ENCODE measurements around the gene CTSA. TPM values are rescaled to one million over a fixed set of nuclear protein-coding genes. Genes with fewer than 3 reads are reported as not detected.

Gene CTSA
- total and polyA plus RNA-seq, 2 experiments from 2014 or later = 39.9 to 63.9 TPM

DNA sequence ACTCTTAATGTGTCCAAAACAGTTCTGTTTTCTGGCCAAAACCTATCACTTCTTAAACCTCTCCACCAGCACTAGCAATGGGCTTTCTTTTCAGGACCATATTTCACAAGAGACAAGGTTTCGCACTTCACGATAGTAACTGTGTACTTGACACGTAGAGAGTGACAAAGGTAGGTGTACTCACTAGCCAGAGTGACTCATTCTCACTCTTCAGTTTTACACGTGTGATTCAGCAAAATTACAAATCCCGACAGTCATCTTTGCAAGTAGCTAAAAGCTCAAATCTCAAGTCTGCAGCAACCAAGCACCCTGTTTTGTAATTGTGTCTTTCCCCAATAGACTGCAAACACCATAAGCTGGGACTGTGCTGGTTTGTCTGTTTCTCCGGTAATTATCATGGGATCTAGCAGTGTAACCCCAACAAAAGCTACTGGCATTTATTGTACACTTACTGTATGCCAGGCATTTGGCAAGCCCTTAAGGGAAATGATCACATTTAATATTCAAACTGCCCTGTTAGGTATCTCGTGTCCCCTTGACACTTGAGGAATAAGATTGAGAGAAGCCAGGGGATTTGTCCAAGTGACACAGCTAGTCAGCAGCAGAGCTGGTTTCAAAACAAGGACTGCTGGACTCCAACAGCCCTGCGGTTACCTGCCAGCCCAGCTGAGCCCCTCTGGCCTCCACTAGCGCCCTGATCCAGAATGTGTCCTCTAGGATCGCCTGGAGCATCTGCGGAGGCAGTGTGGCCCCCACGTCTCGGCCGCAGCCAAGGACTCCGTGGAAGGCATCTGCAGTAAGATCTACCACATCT lies 53.2 kb downstream of the CTSA start:
- H3K27me3 Mint-ChIP-seq (ENCODE audit: insufficient read depth, low read depth, poor library complexity) = no peaks in the 10 kb centered on the region
- Histone ChIP-seq H3K4me3 (no peak overlapping the region), H3K79me2 (replicated peaks; ENCODE audit: insufficient read depth) (no peaks in the 10 kb centered on the region), H3K36me3 (ENCODE audit: insufficient read depth) (peaks cover 31% of the 10 kb centered on the region), H3K4me1 (ENCODE audit: insufficient read depth) (no peaks in the 10 kb centered on the region; the same call in 1 of the 2 replicates), H3K27me3 (ENCODE audit: insufficient read depth) (no peaks in the 10 kb centered on the region), H3K9me2 (ENCODE audit: insufficient read depth) (no peaks in the 10 kb centered on the region), H4K20me1 (replicated peaks; ENCODE audit: insufficient read depth) (no peaks in the 10 kb centered on the region; the same call in 1 of the 2 replicates), H3F3A (replicated peaks; ENCODE audit: low read depth) (peaks cover 5% of the 10 kb centered on the region), H2AFZ (no peak overlapping the region), H3K4me2 (no peak overlapping the region), H3K27ac (ENCODE audit: low read depth) (0 out of 2 replicates have a peak overlapping the region, but pooled peaks have one; percentile 26)
- no peak overlapping the region for H3K27ac Mint-ChIP-seq
- H3K36me3 Mint-ChIP-seq (ENCODE audit: low read depth) = peaks cover 59% of the 10 kb centered on the region
- no peaks in the 10 kb centered on the region; the same call in 2 of the 3 replicates for H3K4me1 Mint-ChIP-seq
- H3K4me3 Mint-ChIP-seq = no peak overlapping the region
- ATAC-seq (no peak), DNase-seq (ENCODE audit: low spot score) (no peak)
- TF ChIP-seq REST (IDR thresholded peaks at IDR 0.05; ENCODE audit: unreplicated experiment) = no peak
- no peak for TF ChIP-seq EZH2phosphoT487 (IDR thresholded peaks at IDR 0.05; ENCODE audit: unreplicated experiment)
- TF ChIP-seq, protein P1, sequence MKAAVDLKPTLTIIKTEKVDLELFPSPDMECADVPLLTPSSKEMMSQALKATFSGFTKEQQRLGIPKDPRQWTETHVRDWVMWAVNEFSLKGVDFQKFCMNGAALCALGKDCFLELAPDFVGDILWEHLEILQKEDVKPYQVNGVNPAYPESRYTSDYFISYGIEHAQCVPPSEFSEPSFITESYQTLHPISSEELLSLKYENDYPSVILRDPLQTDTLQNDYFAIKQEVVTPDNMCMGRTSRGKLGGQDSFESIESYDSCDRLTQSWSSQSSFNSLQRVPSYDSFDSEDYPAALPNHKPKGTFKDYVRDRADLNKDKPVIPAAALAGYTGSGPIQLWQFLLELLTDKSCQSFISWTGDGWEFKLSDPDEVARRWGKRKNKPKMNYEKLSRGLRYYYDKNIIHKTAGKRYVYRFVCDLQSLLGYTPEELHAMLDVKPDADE (IDR thresholded peaks at IDR 0.05) = no peak
- no peak for TF ChIP-seq POLR2AphosphoS5 (IDR thresholded peaks at IDR 0.05; ENCODE audit: low read depth)
- TF ChIP-seq ZNF331 (CRISPR knock-in tag; IDR thresholded peaks at IDR 0.05; ENCODE audit: low read depth) = no peak
- TF ChIP-seq, protein P2, sequence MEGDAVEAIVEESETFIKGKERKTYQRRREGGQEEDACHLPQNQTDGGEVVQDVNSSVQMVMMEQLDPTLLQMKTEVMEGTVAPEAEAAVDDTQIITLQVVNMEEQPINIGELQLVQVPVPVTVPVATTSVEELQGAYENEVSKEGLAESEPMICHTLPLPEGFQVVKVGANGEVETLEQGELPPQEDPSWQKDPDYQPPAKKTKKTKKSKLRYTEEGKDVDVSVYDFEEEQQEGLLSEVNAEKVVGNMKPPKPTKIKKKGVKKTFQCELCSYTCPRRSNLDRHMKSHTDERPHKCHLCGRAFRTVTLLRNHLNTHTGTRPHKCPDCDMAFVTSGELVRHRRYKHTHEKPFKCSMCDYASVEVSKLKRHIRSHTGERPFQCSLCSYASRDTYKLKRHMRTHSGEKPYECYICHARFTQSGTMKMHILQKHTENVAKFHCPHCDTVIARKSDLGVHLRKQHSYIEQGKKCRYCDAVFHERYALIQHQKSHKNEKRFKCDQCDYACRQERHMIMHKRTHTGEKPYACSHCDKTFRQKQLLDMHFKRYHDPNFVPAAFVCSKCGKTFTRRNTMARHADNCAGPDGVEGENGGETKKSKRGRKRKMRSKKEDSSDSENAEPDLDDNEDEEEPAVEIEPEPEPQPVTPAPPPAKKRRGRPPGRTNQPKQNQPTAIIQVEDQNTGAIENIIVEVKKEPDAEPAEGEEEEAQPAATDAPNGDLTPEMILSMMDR (conservative IDR thresholded peaks at IDR 0.05; ENCODE audit: low read depth in 2 of 2) = no peak
- no peak for TF ChIP-seq JUNB (IDR thresholded peaks at IDR 0.05; ENCODE audit: unreplicated experiment)
- no peak for TF ChIP-seq ZNF114 (CRISPR knock-in tag; IDR thresholded peaks at IDR 0.05)
- TF ChIP-seq CREB1 (CRISPR knock-in tag; IDR thresholded peaks at IDR 0.05; ENCODE audit: low read depth) = no peak
- H3K9me3 Mint-ChIP-seq = no peaks in the 10 kb centered on the region

Data from GM23338 (cell line).